ENCODE data around the gene SMOC1. TPM values are rescaled to one million over a fixed set of nuclear protein-coding genes. Genes with fewer than 3 reads are reported as not detected.

Gene SMOC1
- total RNA-seq, 4 donors from 2014 or later: 0.60 to 5.8 (median 1.2) TPM

- DNase-seq (ENCODE audit: low spot score): no peak
- no peak for ATAC-seq (ENCODE audit: low FRiP score)
- no peak for TF ChIP-seq CTCF (IDR thresholded peaks at IDR 0.05)
These were observed 66.7 kb downstream of the SMOC1 start for GRCh38 chr14:69945912-69946311.

GRCh38 chr14:69948351-69948750 is 69.1 kb downstream of the SMOC1 start:
- DNase-seq (ENCODE audit: low spot score) (no peak), ATAC-seq (ENCODE audit: low FRiP score) (no peak)
- TF ChIP-seq CTCF (IDR thresholded peaks at IDR 0.05): no peak

GRCh38 chr14:69951263-69951662 is 72.0 kb downstream of the SMOC1 start:
- ATAC-seq (ENCODE audit: low FRiP score): no peak
- TF ChIP-seq CTCF (IDR thresholded peaks at IDR 0.05): no peak
- no peak for DNase-seq (ENCODE audit: low spot score)

GRCh38 chr14:69951935-69952334 is 72.7 kb downstream of the SMOC1 start:
- ATAC-seq (ENCODE audit: low FRiP score) (no peak), DNase-seq (ENCODE audit: low spot score) (no peak)
- TF ChIP-seq CTCF (IDR thresholded peaks at IDR 0.05): no peak

GRCh38 chr14:69953266-69953915 is 74.2 kb downstream of the SMOC1 start:
- no peak for TF ChIP-seq CTCF (IDR thresholded peaks at IDR 0.05)
- ATAC-seq (ENCODE audit: low FRiP score): no peak
- no peak for DNase-seq (ENCODE audit: low spot score)

GRCh38 chr14:69955855-69956845 is 76.9 kb downstream of the SMOC1 start:
- DNase-seq (ENCODE audit: low spot score) (no peak), ATAC-seq (ENCODE audit: low FRiP score) (no peak)
- no peak for TF ChIP-seq CTCF (IDR thresholded peaks at IDR 0.05)
